Measurements from ENCODE around the gene ZNF581. TPM values are rescaled to one million over a fixed set of nuclear protein-coding genes. Genes with fewer than 3 reads are reported as not detected.
A peak's percentile ranks its signal among the peaks of the same experiment; 100 is the strongest.

The ZNF581 gene
- polyA plus RNA-seq, 1 donor, result 30.1 TPM

GRCh38 chr19:55611300-55611982, 32.0 kb upstream of the ZNF581 start:
- no peak for DNase-seq (ENCODE audit: low read depth)

- DNase-seq (ENCODE audit: low read depth), result no peak
These were observed 31.3 kb upstream of the ZNF581 start for GRCh38 chr19:55611983-55612645.

GRCh38 chr19:55613396-55613795, 30.1 kb upstream of the ZNF581 start:
- DNase-seq (ENCODE audit: low read depth), result no peak

- no peak for DNase-seq (ENCODE audit: low read depth)
These were observed 29.3 kb upstream of the ZNF581 start for GRCh38 chr19:55613930-55614710.

- DNase-seq (ENCODE audit: low read depth), result no peak
These were observed 28.5 kb upstream of the ZNF581 start for GRCh38 chr19:55614711-55615542.

GRCh38 chr19:55615543-55616394, 27.7 kb upstream of the ZNF581 start:
- DNase-seq (ENCODE audit: low read depth), result no peak

- DNase-seq (ENCODE audit: low read depth), result no peak
These were observed 27.0 kb upstream of the ZNF581 start for GRCh38 chr19:55616395-55616875.

GRCh38 chr19:55617426-55617825, 26.0 kb upstream of the ZNF581 start:
- DNase-seq (ENCODE audit: low read depth), result no peak

GRCh38 chr19:55618426-55618825, 25.0 kb upstream of the ZNF581 start:
- no peak for DNase-seq (ENCODE audit: low read depth)

- DNase-seq (ENCODE audit: low read depth), result no peak
These were observed 24.2 kb upstream of the ZNF581 start for GRCh38 chr19:55619286-55619685.

- DNase-seq (ENCODE audit: low read depth), result no peak
These were observed 22.8 kb upstream of the ZNF581 start for GRCh38 chr19:55620410-55621204.

- no peak for DNase-seq (ENCODE audit: low read depth)
These were observed 22.2 kb upstream of the ZNF581 start for GRCh38 chr19:55621205-55621672.

GRCh38 chr19:55621673-55622231, 21.7 kb upstream of the ZNF581 start:
- DNase-seq (ENCODE audit: low read depth), result no peak

GRCh38 chr19:55622242-55622969, 21.0 kb upstream of the ZNF581 start:
- DNase-seq (ENCODE audit: low read depth), result no peak

GRCh38 chr19:55623130-55623529, 20.3 kb upstream of the ZNF581 start:
- no peak for DNase-seq (ENCODE audit: low read depth)

GRCh38 chr19:55623561-55623960, 19.9 kb upstream of the ZNF581 start:
- no peak for DNase-seq (ENCODE audit: low read depth)

GRCh38 chr19:55624109-55625003, 19.1 kb upstream of the ZNF581 start, which contains the start of gene ZNF784:
Gene ZNF784, minus strand, starts transcription at chr19:55624566. Its CDS starts 5 bp downstream, at chr19:55624561.
- peak; percentile 72 for DNase-seq (ENCODE audit: low read depth)

GRCh38 chr19:55625004-55625326, 18.5 kb upstream of the ZNF581 start:
- no peak for DNase-seq (ENCODE audit: low read depth)

Measured in forelimb muscle (tissue), 1 donor.